ENCODE data around the gene DEPDC5.

DNA sequence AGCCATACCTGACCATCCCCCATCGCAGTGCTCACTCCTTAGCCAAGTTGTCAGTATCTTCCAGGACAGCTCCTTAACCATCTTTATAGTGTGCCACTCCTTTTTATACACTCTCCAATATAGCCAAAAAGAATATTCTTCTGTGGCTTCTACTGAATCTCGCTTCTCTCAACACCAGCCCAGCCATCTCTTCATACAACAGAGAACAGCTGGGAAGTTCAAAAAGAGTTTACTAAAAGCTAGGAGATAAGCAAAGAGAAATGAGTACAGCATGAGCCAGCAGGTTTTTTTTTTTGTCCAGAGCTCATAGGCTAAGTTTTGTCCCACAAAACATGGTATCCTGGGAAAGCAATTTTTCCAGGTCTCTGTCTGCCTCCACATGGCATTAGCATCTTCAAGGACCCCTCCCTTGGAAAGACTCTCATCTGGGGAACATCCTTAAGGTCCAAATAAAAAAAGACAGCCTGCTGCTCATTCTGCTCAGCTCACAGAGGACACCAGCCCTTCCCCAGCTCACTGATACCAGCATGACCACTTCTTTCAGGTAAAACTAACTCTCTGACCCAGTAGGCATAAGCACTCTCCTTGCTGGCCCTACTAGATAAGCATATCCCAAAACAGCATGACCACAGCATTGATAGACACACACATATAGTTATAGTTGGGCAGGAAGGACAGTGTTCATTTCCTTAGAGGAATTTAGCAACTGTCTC, 141.7 kb downstream of the DEPDC5 start:
- TF ChIP-seq, protein P1, sequence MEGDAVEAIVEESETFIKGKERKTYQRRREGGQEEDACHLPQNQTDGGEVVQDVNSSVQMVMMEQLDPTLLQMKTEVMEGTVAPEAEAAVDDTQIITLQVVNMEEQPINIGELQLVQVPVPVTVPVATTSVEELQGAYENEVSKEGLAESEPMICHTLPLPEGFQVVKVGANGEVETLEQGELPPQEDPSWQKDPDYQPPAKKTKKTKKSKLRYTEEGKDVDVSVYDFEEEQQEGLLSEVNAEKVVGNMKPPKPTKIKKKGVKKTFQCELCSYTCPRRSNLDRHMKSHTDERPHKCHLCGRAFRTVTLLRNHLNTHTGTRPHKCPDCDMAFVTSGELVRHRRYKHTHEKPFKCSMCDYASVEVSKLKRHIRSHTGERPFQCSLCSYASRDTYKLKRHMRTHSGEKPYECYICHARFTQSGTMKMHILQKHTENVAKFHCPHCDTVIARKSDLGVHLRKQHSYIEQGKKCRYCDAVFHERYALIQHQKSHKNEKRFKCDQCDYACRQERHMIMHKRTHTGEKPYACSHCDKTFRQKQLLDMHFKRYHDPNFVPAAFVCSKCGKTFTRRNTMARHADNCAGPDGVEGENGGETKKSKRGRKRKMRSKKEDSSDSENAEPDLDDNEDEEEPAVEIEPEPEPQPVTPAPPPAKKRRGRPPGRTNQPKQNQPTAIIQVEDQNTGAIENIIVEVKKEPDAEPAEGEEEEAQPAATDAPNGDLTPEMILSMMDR (IDR thresholded peaks at IDR 0.05) = no peak
- no peak for TF ChIP-seq POLR2A (IDR thresholded peaks at IDR 0.05)

Measured in transverse colon (tissue), 3 donors.